ENCODE results near the gene ZG16.

The ZG16 gene

DNA sequence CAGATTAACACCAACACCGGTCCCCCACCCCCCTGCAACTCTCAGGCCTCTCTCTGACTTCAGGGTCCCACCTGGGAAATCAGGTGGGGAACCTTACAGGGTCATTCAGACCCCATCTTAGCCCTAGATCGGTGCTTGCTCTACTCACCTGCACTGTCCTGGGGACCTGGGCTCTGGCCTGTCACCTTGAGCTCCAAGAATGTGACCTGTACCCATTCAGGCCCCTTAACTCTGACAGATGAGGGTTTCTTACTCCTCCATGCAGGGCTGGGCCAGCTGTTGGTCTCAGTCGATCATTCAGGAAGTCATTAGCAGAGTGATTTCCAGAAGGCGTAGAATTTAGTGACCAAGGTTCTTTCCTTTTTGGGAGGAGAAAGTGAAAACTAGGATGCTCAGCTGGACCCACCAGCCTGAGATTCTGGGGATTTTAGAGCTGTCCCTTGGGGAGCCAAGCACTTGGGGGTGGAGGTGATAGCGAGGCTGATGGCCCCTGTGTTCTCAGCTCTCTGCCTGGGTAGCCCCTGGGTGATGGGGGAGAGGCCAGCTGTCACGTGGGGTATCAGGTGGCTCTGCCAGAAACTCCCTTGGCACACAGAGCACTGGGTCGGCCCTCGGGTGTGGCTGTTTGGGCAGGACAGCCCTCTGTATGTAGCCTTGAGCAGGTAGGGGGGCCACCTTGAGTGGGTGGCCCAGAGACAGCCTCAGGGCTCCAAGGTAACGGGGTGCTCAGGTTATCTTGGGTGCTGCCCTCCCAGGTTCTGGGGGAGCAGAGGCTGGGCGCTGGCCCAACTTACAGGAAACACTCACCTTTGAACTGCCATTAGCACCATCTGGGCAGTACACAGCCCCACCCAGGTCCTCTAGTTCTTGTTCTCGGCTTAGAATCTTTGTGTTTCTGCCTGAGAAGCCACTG, 42.9 kb downstream of the ZG16 start:
- Histone ChIP-seq H3K4me1 (ENCODE audit: insufficient read depth, low read length) (peaks cover 13% of the 10 kb centered on the region), H3K4me3 (ENCODE audit: low read length) (peak overlapping the region; percentile 31; the same call in 1 of the 2 replicates), H3K27me3 (ENCODE audit: insufficient read depth, low read length) (no peaks in the 10 kb centered on the region), H3K9ac (ENCODE audit: low read depth, low read length) (no peak overlapping the region), H3K36me3 (ENCODE audit: insufficient read depth, low read length) (peaks cover 33% of the 10 kb centered on the region), H3K9me3 (ENCODE audit: insufficient read depth, low read depth, low read length) (no peaks in the 10 kb centered on the region), H3K27ac (ENCODE audit: low read depth, low read length) (no peak overlapping the region)
- WGBS = 90% methylated on average over 11 of the region's 11 CpGs

DNA sequence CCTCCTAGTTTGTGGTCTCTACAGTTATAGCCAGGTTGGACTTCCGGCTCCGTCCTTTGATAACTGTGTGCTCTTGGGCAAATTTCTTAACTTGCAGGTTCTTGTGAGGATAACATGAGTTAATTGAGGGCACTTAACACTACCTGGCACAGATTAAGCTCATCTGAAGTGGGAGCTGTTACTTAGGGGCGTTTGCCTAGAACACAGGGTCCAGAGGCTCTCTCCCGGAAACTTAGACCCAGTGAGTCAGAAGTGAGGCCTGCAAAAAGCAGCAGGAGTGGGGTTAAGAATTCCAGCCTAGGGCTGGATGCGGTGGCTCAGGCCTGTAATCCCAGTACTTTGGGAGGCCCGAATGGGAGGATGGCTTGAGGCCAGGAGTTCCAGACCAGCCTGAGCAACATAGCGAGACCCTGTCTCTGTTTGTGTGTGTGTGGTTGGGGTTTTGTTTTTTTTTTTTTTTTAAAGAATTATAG, 43.6 kb downstream of the ZG16 start:
- peaks cover 13% of the 10 kb centered on the region for H3K4me1 ChIP-seq (ENCODE audit: insufficient read depth, low read length)
- H3K27me3 ChIP-seq (ENCODE audit: insufficient read depth, low read length) = no peaks in the 10 kb centered on the region
- 88% methylated on average over 7 of the region's 7 CpGs for WGBS
- no peaks in the 10 kb centered on the region for H3K9me3 ChIP-seq (ENCODE audit: insufficient read depth, low read depth, low read length)
- H3K27ac ChIP-seq (ENCODE audit: low read depth, low read length) = no peak overlapping the region
- no peak overlapping the region for H3K9ac ChIP-seq (ENCODE audit: low read depth, low read length)
- H3K36me3 ChIP-seq (ENCODE audit: insufficient read depth, low read length) = peaks cover 33% of the 10 kb centered on the region
- no peak overlapping the region for H3K4me3 ChIP-seq (ENCODE audit: low read length)

DNA sequence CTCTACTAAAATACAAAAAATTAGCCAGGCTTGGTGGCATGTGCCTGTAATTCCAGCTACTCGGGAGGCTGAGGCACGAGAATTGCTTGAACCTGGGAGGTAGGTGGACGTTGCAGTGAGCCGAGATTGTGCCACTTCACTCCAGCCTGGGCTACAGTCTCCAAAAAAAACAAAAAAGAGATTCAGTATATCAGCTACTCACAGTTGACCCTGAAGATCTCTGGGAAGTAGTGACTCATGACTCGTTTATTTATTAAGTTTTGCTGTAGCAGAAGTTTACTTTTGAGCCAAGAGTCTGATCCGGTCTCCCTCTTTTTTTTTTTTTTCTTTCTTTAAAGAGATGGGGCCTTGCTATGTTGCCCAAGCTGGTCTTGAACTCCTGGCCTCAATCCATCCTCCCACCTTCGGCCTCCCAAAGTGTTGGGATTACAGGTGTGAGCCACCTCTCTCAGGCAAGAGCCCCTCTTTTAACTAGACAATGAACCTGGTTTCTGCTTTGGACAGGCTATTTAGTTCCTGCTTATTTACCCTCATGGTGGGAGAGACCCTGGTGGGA, 46.6 kb downstream of the ZG16 start:
- H3K27ac ChIP-seq (ENCODE audit: low read depth, low read length) = no peak overlapping the region
- H3K9me3 ChIP-seq (ENCODE audit: insufficient read depth, low read depth, low read length) = no peaks in the 10 kb centered on the region
- H3K36me3 ChIP-seq (ENCODE audit: insufficient read depth, low read length) = peaks cover 14% of the 10 kb centered on the region
- no peaks in the 10 kb centered on the region for H3K27me3 ChIP-seq (ENCODE audit: insufficient read depth, low read length)
- WGBS = 93% methylated on average over 7 of the region's 7 CpGs
- no peak overlapping the region for H3K9ac ChIP-seq (ENCODE audit: low read depth, low read length)
- H3K4me3 ChIP-seq (ENCODE audit: low read length) = no peak overlapping the region
- peaks cover 13% of the 10 kb centered on the region for H3K4me1 ChIP-seq (ENCODE audit: insufficient read depth, low read length)

DNA sequence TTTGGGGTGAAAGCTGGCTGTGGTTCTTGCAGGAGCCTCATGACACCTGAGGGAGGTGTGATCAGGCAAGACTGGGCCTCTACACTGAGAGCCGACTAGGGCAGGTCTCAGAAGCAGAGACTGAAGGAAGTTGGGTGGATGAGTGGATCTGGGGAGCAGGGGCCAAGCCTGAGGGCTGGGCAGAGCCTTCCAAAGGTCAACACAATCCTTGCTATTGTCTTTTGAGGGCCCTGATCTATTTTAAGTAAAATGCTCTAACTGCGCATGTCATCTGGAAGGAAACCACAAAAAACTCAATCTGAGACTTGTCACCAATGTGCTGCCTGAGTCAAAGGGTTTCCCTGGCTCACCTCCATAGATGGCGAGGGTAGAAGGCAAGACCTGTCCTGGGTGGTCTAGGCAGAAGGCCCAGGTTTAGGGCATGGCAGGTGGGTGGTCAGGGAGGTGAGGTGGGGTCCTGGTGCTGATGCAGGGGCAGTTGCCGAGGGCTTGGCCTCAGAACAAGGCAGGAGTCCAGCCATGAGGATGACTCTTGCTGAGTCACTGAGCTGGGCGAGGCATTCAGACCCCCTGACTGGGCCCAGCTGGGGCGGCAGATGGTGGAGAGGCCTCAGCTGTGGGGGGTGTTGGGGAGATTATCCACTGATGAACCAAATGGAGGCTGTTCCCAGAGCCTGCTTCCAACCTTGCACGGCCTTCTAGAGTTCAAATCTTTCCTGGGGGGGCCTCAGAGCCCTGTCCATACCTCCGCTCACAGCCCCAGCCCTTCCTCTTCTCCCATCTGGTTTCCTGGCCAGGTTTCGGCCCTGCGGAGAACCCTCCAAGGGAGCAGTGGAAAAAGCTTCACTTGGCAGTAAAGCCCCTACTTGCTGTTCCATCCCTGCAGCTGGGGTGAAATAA, 47.3 kb downstream of the ZG16 start:
- 79% methylated on average over 10 of the region's 10 CpGs for WGBS
- Histone ChIP-seq H3K27ac (ENCODE audit: low read depth, low read length) (peak overlapping the region; percentile 45; the same call in 1 of the 2 replicates), H3K36me3 (ENCODE audit: insufficient read depth, low read length) (peaks cover 7% of the 10 kb centered on the region; the same call in 1 of the 2 replicates), H3K9me3 (ENCODE audit: insufficient read depth, low read depth, low read length) (no peaks in the 10 kb centered on the region), H3K27me3 (ENCODE audit: insufficient read depth, low read length) (no peaks in the 10 kb centered on the region), H3K4me3 (ENCODE audit: low read length) (no peak overlapping the region), H3K4me1 (ENCODE audit: insufficient read depth, low read length) (peaks cover 13% of the 10 kb centered on the region), H3K9ac (ENCODE audit: low read depth, low read length) (peak overlapping the region; percentile 33)

DNA sequence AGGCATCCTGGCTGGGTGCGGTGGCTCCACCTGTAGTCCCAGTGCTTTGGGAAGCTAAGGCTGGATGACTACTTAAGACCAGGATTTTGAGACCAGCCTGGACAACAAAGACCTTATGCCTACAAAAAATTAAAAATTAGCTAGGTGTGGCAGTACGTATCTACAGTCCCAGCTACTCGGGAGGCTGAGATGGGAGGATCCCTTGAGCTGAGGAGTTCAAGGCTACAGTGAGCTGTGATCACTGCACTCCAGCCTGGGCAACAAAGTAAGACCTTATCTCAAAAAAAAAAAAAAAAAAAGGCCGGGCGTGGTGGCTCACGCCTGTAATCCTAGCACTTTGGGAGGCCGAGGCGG, 48.3 kb downstream of the ZG16 start:
- Histone ChIP-seq H3K27ac (ENCODE audit: low read depth, low read length) (no peak overlapping the region; the same call in 1 of the 2 replicates), H3K4me1 (ENCODE audit: insufficient read depth, low read length) (peaks cover 13% of the 10 kb centered on the region), H3K4me3 (ENCODE audit: low read length) (no peak overlapping the region), H3K9ac (ENCODE audit: low read depth, low read length) (no peak overlapping the region), H3K9me3 (ENCODE audit: insufficient read depth, low read depth, low read length) (no peaks in the 10 kb centered on the region), H3K27me3 (ENCODE audit: insufficient read depth, low read length) (no peaks in the 10 kb centered on the region), H3K36me3 (ENCODE audit: insufficient read depth, low read length) (no peaks in the 10 kb centered on the region)
- 98% methylated on average over 8 of the region's 8 CpGs for WGBS

DNA sequence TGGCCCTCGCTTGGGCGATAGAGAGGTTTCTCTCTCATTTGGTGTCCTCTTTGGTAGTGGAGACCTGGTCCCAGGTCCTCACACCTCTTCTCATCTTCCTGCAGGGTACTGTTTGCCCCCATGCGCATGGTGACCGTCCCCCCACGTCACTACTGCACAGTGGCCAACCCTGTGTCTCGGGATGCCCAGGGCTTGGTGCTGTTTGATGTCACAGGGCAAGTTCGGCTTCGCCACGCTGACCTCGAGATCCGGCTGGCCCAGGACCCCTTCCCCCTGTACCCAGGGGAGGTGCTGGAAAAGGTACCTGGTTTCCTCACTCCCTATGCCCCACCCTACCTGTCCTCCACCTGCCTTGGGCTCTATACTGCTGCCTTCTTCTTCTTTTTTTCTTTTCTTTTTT, 52.7 kb downstream of the ZG16 start:
- no peak overlapping the region for H3K4me3 ChIP-seq (ENCODE audit: low read length)
- peaks cover 2% of the 10 kb centered on the region; the same call in 1 of the 2 replicates for H3K4me1 ChIP-seq (ENCODE audit: insufficient read depth, low read length)
- no peak overlapping the region for H3K9ac ChIP-seq (ENCODE audit: low read depth, low read length)
- 95% methylated on average over 11 of the region's 11 CpGs for WGBS
- H3K27me3 ChIP-seq (ENCODE audit: insufficient read depth, low read length) = no peaks in the 10 kb centered on the region
- no peaks in the 10 kb centered on the region for H3K36me3 ChIP-seq (ENCODE audit: insufficient read depth, low read length)
- no peaks in the 10 kb centered on the region for H3K9me3 ChIP-seq (ENCODE audit: insufficient read depth, low read depth, low read length)
- no peak overlapping the region for H3K27ac ChIP-seq (ENCODE audit: low read depth, low read length)

DNA sequence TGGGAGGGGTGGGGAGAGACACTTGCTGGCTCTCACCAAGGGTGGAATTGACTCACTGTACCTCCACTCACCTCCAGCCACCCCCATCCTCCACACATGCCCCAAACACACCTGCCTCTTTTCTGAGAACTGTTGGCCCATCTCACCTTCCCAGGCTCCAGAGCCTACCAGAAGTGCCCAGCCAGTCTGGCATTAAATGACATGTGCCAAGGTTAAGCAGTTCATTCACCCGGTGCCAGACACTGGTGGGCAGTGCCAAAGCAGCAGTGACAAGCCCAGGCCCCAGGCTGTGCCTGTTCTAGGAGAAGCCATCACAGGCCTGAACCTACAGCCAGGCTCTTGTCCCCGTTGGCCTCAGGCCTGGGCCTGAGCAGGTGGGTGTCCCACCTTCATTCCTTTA, 53.4 kb downstream of the ZG16 start:
- Histone ChIP-seq H3K27ac (ENCODE audit: low read depth, low read length) (no peak overlapping the region), H3K27me3 (ENCODE audit: insufficient read depth, low read length) (no peaks in the 10 kb centered on the region), H3K9me3 (ENCODE audit: insufficient read depth, low read depth, low read length) (no peaks in the 10 kb centered on the region), H3K4me1 (ENCODE audit: insufficient read depth, low read length) (no peaks in the 10 kb centered on the region), H3K9ac (ENCODE audit: low read depth, low read length) (no peak overlapping the region), H3K36me3 (ENCODE audit: insufficient read depth, low read length) (no peaks in the 10 kb centered on the region), H3K4me3 (ENCODE audit: low read length) (no peak overlapping the region)
- 92% methylated on average over 2 of the region's 2 CpGs for WGBS
